Stimulated activated CD4-positive, alpha-beta T cell treated with anti-CD3 and anti-CD28 coated beads, Interleukin-2, amount 100 ng/mL, for 4 hours (primary cell): Measurements from ENCODE around the gene KRT33A.
"Not testable (repeated sequence)": the region's sequence is repeated elsewhere in the genome, so short reads cannot be mapped to it uniquely, and the experiment has no call there.

Experiments
- DNase-seq: peaks from one replicate; pipeline ENCODE4 v3.0.0-alpha.2; 2020; ENCODE audit warnings: low read depth

The KRT33A gene

DNA sequence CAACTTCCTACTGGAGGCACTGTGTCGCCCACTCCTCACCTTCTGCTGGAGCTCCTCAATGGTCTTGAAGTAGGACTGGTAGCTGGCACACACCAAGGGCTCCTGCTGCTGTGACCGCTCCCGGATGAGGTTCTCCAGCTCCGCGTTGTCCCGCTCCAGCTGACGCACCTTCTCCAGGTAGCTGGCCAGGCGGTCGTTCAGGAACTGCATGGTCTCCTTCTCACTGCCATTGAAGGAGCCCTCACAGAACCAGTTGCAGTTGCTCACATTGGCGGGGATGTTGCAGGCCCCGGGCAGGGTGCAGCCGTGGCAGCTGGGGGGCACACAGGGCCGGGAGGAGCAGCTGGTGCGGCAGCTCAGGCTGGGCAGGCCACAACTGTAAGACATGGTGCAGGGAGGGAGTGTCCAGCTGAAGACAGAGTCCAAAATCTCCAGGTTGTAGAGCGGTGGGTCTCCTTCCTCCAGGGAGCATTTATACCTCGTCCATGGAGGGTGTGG lies at the start of gene KRT33A:
Gene KRT33A (minus strand): TSS at position 448 of the 498 bp plus-strand sequence. CDS start 61 bp downstream, at position 387.
- DNase-seq, result not testable (repeated sequence)

DNA sequence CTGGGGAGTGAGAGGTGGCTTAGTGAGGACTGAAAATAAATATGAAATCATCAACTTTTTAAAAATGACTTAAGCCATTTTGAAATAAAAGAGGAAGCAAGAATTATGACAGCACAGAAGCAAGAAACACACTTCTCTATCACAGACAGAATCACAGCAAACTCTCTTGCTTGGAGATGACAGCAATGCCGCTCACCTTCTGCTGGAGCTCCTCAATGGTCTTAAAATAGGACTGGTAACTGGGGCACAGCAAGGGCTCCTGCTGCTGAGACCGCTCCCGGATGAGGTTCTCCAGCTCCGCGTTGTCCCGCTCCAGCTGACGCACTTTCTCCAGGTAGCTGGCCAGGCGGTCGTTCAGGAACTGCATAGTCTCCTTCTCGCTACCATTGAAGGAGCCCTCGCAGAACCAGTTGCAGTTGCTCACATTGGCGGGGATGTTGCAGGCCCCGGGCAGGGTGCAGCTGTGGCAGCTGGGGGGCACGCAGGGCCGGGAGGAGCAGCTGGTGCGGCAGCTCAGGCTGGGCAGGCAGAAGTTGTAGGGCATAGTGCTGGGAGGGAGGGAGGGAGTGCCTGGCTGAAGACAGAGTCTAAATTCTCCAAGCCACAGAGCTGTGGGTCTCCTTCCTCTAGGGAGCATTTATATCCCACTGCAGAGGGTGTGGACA lies 46.5 kb upstream of the KRT33A start, which contains the start of gene KRT31:
Gene KRT31 (minus strand): TSS at position 613 of the 665 bp plus-strand sequence. CDS start 69 bp downstream, at position 544.
- DNase-seq, result no peak

DNA sequence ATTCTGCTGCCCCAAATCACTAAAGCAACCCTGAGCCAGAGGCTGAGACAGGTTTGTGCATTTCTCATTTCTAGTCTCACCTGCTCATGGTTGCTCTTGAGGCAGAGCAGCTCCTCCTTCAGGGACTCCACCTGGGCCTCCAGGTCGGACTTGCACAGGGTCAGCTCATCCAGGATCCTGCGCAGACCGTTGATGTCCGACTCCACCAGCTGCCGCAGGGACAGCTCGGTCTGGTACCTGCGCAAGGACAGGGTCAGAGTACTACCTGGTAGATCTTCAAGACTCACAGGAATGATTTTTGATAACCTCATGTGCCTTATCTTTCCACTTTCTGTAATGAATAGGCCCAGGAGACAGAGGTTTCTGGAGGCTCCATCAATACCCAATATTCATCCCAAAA lies 45.7 kb upstream of the KRT33A start:
- DNase-seq, result no peak

DNA sequence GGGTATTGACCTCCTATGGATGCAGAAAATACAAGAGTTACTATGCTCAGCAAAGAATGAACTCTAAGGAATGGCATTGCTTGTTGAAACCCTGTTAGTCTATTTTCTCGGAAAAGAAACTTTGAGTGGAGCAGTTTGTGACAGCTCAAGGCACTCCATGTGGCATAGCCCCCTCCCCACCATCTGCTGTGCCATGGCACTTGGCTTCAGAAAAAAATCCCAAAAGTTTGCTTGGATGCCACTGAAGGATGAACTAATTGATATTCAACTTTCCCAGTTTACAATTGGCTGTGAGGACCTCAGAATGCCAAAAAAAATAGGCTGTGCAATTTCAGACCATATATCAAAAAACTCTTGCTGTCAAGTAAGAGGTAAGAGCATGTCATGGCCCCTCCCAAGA lies 45.0 kb upstream of the KRT33A start:
- no peak for DNase-seq

DNA sequence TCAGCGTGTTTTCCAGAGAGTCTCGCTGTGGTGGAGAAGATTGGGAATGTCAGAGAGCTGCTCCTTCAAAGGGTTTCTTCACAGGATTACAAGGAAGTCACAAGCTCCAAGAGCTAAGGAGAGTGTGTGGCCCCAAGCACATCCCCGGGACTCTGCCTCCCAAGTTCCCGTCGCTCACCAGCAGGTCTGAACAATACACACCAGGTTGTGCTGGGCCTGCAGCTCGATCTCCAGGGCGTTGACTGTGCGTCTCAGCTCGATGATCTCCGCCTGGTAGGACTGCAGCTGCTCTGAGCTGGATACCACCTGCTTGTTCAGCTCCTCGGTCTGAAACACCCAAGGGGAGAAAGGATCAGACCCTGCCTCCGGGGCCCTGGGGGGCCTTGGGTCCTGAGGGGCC lies 44.4 kb upstream of the KRT33A start:
- not testable (repeated sequence) for DNase-seq

DNA sequence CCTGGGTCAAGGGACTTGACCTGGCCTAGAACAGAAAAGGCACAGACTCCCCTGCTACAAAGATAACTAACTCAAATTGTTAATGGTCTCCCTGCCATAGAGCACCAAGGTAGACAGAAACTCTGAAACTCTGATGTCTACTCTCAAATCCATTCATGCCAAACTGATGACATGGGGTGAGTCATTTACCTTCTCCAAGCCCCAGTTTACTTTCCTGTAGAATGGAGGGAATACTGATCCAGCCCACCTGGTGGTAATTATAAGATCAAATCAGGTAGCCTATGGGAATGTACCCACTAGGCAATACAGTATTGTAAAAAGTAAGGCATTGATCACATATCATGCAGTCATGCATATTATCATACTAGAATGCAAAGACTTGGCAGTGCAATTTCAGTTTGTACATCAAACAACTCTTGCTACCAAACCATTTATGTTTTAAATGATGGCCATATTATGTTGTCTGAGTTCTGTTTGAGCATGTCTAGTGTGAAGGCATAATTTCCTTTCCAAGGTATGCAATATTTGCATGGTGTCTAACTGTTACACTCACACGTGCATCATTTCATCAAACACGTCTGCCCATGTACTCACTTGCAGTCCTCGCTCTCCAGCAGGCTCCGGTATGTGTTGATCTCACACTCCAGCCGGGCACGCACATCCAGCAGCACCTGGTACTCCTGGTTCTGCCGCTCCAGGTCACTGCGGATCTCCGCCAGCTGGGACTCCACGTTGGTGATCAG lies 43.8 kb upstream of the KRT33A start:
- no peak for DNase-seq

DNA sequence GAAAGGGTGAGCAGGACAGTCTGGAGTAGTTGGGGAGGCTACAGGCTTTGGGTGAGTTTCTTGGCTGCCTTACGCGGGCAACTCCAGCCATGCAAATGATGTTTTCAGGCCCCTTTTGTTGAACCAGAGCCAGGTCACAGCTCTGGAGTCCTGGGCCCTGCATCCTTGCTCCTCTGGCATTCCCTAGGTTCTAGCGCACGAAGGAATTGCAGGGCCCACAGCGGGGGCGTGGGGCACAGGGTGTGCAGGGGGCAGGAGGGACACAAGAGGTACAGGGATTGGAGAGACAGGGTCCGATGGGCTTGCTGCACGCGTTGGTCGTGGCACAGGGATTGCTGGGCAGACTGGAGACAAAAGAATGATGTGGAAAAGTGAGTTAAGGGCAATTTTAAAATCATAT lies 43.2 kb upstream of the KRT33A start:
- DNase-seq, result no peak

DNA sequence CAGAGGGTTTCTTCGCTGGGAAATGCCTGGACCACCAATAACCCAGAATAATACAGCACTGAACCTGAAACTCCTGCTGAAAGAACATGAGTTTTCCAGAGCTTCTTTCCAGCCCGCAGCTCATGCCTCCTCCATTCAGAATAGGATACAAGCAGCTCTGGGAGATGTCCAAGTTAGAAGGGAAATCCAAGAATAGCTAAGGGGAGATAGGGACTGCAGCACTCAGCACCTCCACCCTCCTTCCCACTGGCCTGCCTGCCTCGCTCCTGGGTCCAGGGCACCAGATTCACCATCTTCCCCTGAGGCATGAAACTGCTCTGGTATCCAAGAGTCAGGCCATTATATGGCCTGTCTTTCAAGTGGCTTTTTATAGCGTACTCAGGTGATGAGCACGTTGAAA lies 42.7 kb upstream of the KRT33A start:
- DNase-seq, result no peak

DNA sequence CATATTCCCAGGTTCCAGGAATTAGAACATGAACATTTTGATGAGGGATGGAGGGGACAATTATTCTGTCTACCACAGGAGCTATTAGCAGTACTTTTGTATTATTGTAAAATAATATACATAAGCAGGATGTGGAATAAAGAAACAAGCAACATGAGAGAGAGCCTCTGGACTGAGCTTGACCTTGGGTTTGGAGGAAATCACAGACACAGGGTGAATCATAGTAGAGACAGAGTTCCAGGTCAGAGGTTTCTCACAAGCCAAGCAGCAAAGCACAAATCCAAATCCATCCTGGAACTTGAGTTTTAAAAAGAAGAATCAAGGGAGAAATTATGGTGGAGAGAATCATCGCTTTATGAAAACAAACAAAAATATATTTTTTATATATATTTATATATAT lies 41.6 kb upstream of the KRT33A start:
- no peak for DNase-seq

DNA sequence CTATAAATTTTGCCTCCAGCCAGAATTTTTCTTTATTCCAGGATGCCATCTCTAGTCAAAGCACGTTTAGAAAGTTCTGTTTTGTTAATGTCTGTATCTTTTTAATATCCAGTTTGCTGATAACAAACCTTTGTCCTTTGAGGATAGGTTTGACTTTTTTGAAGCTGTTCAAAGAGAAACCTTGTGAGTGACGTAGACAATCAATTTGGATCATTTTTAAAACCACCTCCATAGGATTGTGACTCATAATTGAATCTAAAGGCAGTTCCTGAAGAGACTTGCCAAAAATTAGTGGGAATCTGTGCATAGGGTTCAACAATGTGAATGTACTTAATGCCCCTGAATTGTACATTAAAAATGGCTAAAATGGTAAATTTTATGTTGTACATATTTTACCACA lies 40.9 kb upstream of the KRT33A start:
- DNase-seq, result no peak

DNA sequence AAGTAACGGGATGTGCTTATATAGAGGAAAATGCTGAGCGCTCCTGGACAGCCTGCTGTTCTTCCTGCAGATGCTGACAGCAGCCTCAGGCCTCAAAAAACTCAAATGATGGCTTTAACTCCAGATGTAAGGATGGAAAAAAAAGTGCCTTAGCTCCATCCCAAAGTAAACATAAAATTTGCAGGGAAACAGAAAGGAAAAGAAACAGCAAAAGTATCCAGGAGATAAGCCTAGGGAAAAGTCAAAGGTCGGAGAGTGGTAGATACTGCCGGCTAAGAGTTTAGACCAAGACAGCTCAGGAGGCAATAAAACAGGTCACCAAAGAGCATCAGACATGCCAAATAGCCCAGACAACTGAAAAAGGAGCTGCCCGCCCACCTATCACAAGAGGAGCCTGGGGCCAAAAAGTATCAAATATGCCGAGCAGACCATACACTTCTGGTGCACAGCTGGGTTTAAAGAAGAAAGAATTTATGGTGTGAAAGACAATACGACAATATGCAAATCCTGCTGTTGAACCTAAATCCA lies 39.8 kb upstream of the KRT33A start:
- no peak for DNase-seq

DNA sequence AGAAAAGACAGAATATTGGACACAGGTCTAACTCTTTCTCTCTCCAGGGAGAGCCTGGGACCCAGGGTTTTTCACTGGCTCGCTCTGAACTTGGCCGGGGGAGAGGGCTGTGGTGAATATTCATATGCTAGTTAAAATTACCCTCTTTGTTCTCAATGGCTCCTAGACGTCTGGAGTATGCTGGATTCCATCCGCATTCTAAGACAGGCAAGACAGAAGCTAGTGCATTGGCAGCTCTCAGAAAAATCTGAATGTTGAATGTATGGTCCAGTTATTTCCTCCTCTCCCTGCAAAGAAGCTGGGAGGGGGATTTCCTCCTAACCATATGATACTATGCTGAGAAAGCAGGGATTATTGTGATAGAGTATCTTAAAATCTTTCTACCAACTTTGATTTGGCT lies 37.0 kb upstream of the KRT33A start:
- no peak for DNase-seq

DNA sequence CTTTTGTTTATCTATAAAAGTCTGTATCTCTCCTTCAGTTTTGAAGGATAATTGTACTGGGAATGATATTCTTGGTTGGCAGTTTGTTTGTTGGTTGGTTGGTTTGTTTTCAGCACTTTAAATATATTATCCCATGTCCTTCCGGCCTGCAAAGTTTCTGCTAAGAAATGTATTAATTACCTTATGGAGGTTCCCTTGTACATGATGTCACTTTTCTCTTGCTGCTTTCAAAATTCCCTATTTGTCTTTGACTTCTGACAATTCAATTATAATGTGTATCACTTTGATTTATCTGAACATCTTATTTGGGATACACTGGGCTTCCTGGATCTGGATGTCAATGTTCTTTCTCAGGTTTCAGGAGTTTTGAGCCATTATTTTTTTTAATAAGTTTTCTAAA lies 35.6 kb upstream of the KRT33A start:
- no peak for DNase-seq

DNA sequence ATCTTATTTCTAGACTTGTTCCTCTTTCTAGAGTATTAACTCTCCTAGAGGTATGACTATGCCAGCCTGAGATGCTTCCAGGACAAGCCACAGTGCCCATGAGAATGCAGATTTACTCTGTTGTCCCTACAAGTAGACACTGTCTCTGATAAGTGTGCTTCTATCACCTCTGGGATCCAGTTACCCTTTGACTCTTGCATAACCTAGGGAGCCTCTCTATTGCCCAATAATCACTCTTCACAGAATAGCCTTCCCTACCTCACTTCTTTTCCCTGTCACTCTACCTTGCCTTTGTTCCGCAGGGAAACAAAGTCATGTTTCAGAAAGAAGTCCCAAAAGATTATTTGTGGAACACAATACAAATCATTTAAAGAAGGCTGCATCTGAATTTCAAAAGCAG lies 33.1 kb upstream of the KRT33A start:
- DNase-seq, result no peak

DNA sequence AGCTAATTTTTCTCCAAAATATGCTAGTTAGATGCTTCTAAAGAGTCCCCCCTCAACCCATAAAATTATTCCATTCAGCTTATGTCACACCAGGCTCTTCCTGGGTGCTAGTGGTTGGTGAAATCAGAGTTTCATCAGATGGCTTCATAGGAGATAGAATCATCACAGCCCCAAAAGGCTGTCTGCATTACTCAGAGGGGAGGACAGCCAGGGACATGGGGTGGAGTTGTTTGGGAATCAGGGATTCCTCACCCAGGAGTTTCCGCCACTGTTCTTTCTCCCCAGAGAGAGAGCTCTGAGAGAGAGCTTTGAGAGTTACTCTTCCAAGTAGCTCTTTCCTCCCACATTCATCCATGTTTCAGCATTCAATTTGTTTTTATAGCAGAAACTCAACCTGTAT lies 31.8 kb upstream of the KRT33A start:
- no peak for DNase-seq

DNA sequence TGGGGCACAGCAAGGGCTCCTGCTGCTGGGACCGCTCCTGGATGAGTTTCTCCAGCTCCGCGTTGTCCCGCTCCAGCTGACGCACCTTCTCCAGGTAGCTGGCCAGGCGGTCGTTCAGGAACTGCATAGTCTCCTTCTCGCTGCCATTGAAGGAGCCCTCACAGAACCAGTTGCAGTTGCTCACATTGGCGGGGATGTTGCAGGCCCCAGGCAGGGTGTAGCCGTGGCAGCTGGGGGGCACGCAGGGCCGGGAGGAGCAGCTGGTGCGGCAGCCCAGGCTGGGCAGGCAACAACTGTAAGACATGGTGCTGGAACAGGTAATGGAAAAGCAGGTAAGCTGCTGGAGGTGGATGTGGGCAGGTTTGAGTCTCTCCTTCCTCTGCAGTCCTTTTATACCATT lies 31.3 kb upstream of the KRT33A start, which contains the start of gene KRT34:
Gene KRT34 (minus strand): TSS at position 364 of the 400 bp plus-strand sequence. CDS start 60 bp downstream, at position 304.
- not testable (repeated sequence) for DNase-seq

DNA sequence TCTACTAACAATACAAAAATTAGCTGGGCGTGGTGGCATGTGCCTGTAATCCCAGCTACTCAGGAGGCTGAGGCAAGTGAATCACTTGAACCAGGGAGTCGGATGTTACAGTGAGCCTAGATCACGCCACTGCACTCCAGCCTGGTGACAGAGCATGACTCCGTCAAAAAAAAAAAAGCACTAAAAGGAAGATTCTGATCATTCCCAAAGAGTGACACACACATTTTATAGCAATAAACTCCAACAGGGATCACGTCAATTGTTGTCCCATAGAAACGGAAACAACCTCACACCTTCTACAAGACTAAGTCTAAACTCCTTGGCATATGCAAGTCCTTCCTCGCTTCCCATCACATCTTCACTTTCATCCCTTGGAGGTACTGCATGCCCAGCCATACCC lies 29.5 kb upstream of the KRT33A start:
- DNase-seq, result not testable (repeated sequence)

DNA sequence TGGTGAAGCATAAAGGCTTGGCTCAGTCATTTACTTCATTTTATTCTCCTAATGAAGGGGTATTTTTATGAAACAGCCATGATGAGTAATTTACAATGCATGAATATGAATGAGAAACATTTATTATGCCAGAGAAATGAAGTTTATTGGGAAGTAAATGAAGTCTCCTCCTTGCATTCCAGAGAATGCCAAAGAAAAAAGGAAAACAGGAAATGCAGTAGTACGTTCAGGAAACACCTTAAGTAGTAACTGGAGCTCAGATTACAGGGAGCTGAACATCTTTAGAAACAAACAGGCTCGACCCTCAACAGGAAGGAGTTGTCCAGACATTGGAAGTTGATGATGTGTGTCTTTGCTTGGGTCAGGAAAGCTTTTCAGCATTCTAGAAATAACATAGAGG lies 26.9 kb upstream of the KRT33A start:
- no peak for DNase-seq

DNA sequence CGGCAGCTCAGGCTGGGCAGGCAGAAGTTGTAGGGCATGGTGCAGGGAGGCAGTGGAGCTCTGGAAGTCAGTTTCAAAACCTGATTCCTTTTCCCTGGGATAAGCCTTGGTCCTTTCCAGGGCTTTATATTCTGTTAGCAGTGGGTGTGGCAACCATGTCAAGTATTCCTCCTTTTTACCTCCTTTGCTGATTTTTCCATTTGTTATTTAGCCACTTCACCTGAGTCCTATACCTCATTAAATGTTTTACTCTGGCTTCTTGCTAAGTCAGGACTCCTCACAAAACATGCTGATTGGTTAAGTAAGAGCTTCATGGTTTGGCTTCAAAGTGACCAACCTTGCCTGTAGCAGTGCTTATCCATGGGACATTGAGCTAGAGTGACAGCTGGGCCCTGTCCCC lies 19.1 kb upstream of the KRT33A start, which contains the start of gene KRT33B:
Gene KRT33B (minus strand): TSS at position 101 of the 400 bp plus-strand sequence. CDS start 63 bp downstream, at position 38.
- no peak for DNase-seq

DNA sequence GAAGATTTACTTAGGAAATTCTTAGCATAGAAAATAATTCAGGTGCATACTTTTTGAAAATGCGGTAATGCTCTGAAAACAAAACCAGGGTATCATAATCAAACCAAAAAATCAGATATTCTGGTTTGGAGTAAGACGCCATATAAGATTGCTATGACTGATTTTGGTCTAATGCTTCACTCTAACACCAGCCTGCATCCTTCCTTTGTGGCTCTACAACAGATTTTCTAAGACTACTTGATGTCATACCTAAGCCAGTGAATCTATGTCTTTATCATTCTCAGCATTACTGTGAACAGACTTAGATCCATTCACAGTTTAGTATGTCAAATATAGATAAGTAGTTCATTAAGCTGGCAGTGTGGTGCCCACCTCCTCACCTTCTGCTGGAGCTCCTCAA lies 18.4 kb upstream of the KRT33A start:
- no peak for DNase-seq

DNA sequence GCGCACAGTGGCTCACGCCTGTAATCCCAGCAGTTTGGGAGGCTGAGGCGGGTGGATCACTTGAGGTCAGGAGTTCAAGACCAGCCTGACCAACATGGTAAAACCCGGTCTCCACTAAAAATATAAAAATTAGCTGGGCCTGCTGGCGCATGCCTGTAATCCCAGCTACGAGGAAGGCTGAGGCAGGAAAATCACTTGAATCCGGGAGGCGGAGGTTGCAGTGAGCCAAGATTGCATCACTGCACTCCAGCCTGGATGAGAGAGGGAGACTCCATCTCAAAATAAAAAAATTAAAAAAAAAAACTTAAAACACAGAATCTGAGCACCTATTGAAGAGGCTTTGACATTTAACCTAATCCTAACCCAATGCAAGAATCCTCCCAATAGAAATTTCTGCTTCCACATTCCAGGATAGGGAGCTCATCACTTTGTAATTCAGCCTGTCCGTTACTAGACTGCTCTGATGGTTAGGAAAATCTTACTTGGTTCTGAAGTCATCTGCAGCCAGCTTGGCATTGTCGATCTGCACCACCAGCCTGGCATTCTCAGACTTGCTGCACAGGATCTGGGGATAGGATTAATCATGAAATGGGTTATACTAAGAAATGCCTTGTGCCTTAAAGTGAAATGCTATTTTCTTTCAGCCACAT lies 16.9 kb upstream of the KRT33A start:
- no peak for DNase-seq

DNA sequence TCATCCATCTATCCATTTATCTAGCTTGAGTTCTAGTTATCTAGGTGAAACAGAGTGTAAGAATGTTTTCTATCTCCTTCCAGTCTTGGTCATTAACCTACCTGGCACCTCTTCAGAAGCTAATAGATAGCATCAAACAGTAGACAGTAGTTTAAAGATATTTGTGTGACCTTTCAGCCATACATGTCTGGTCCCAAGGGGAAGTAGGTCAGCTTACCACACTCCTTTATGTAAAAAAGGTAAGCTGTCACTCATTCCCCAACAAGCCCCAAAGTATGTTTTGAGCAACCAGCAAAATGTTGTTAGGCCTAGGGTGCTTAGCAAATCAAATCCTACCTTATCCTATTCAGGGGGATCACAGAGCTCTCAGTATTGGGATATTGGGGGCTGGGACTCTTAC lies 15.4 kb upstream of the KRT33A start:
- no peak for DNase-seq
